PC-9 (cell line): ENCODE measurements around the gene THEMIS. TPM values are rescaled to one million over a fixed set of nuclear protein-coding genes. Genes with fewer than 3 reads are reported as not detected.

ENCODE experiments used
- BruUV-seq: library from RNA; stranded (reverse); fragments of 400-500 nt; replicated peaks from 2 replicates; lab custom pipeline; 2021; lab: Mats Ljungman, UMichigan
- CTCF ChIA-PET: fragments of 300-600 bp; sonication (Branson Sonifier 250); formaldehyde crosslinking; loops from one replicate; lab custom pipeline; 2022; ENCODE audit warnings: antibody characterized with exemption; lab: Charles Lee
- POLR2A ChIA-PET: fragments of 300-600 bp; sonication (Branson Sonifier 250); formaldehyde crosslinking; loops from one replicate; lab custom pipeline; 2022; ENCODE audit warnings: antibody characterized with exemption; ENCODE audit not compliant: unreplicated experiment; lab: Charles Lee
- DNase-seq, 2 experiments: peaks; one replicate each; pipeline versions ENCODE4 v3.0.0 to v3.0.0-alpha.2; 2015 to 2022; ENCODE audit warnings: mixed read lengths in 1 of 2
- H2AFZ ChIP-seq: fragments of 200-600 bp; sonication (generic); 2 replicates; pipeline ENCODE4 v1.8.1; 2017; ENCODE audit warnings: antibody characterized with exemption
- H3F3A ChIP-seq: fragments of 200-600 bp; sonication (generic); 2 replicates; pipeline ENCODE4 v1.8.1; 2017; ENCODE audit warnings: antibody characterized with exemption, mild to moderate bottlenecking, low read depth; ENCODE audit not compliant: insufficient read depth
- H3K27ac ChIP-seq: fragments of 200-600 bp; sonication (generic); 2 replicates; pipeline ENCODE4 v1.6.1; 2016; ENCODE audit warnings: mixed run types
- H3K27me3 ChIP-seq: fragments of 200-600 bp; sonication (generic); 2 replicates; pipeline ENCODE4 v1.6.1; 2016; ENCODE audit warnings: low read depth, mixed run types; ENCODE audit not compliant: insufficient read depth
- H3K36me3 ChIP-seq: fragments of 200-600 bp; sonication (generic); 2 replicates; pipeline ENCODE4 v1.6.1; 2016; ENCODE audit warnings: low read depth, mixed run types
- H3K4me1 ChIP-seq: fragments of 200-600 bp; sonication (generic); replicated peaks from 2 replicates; pipeline ENCODE4 v1.6.1; 2016; ENCODE audit warnings: mixed run types; ENCODE audit not compliant: insufficient read depth
- H3K4me2 ChIP-seq: fragments of 200-600 bp; sonication (generic); 2 replicates; pipeline ENCODE4 v1.6.1; 2017; ENCODE audit warnings: mixed run types
- H3K4me3 ChIP-seq: fragments of 200-600 bp; sonication (generic); 2 replicates; pipeline ENCODE4 v1.6.1; 2016; ENCODE audit warnings: mixed run types
- H3K79me2 ChIP-seq: fragments of 200-600 bp; sonication (generic); 2 replicates; pipeline ENCODE4 v1.6.1; 2017; ENCODE audit warnings: low read depth, mixed run types
- H3K9me2 ChIP-seq: fragments of 200-600 bp; sonication (generic); 2 replicates; pipeline ENCODE4 v1.8.1; 2017; ENCODE audit warnings: mild to moderate bottlenecking; ENCODE audit not compliant: insufficient read depth
- H3K9me3 ChIP-seq: fragments of 200-600 bp; sonication (generic); 2 replicates; pipeline ENCODE4 v1.8.1; 2016; ENCODE audit warnings: low read depth; ENCODE audit not compliant: insufficient read depth
- H4K20me1 ChIP-seq: fragments of 200-600 bp; sonication (generic); 2 replicates; pipeline ENCODE4 v1.8.1; 2017; ENCODE audit not compliant: insufficient read depth
- CTCF ChIP-seq: fragments of 200-600 bp; sonication (generic); conservative IDR thresholded peaks from 2 replicates; pipeline ENCODE4 v1.6.1; 2017; ENCODE audit warnings: mixed run types, antibody characterized with exemption, mild to moderate bottlenecking, moderate library complexity
- EZH2 ChIP-seq: fragments of 200-600 bp; sonication (generic); IDR thresholded peaks from 2 replicates; pipeline ENCODE4 v1.8.0; 2017; ENCODE audit warnings: antibody characterized with exemption, low read depth
- intact Hi-C: fragments of 100-400 bp; cut with micrococcal nuclease; formaldehyde crosslinking; loops from one replicate; pipeline ENCODE4 v1.10.0; 2022; ENCODE audit not compliant: unreplicated experiment
- total RNA-seq: library from RNA; stranded (reverse); gene quantifications from 2 replicates; pipeline ENCODE4 v1.2.3, GENCODE V29; 2021

The THEMIS gene
- total RNA-seq, 1 experiment from 2014 or later = not detected

GRCh38 chr6:127923135-127923534 lies 22.3 kb upstream of the THEMIS start:
- Histone ChIP-seq H3K4me1 (0 out of 2 replicates have a peak, but pooled peaks cover 7% of the 10 kb centered on the region), H3K9me3 (no peaks in the 10 kb centered on the region; the same call in 1 of the 2 replicates), H4K20me1 (no peaks in the 10 kb centered on the region), H3K27ac (no peak overlapping the region), H2AFZ (no peak overlapping the region), H3K79me2 (no peaks in the 10 kb centered on the region), H3K27me3 (no peaks in the 10 kb centered on the region), H3K36me3 (no peaks in the 10 kb centered on the region), H3K4me3 (no peak overlapping the region), H3F3A (no peaks in the 10 kb centered on the region), H3K4me2 (no peak overlapping the region), H3K9me2 (no peaks in the 10 kb centered on the region)
- CTCF ChIA-PET = no interaction called here
- DNase-seq = no peak
- POLR2A ChIA-PET = no interaction called here
- TF ChIP-seq CTCF (no peak), EZH2 (no peak)
- no TSS peak for BruUV-seq
- intact Hi-C loops = no loop called here

GRCh38 chr6:127921982-127922381 lies 21.1 kb upstream of the THEMIS start:
- ChIA-PET CTCF (interaction anchor here (0.6 kb wide), 1 partner anchor 100 kb away, joined by 4 read pairs; no protein-coding TSS in a partner anchor), POLR2A (no interaction called here)
- H3K4me1 ChIP-seq = 0 out of 2 replicates have a peak, but pooled peaks cover 7% of the 10 kb centered on the region
- H3K27ac ChIP-seq = no peak overlapping the region
- H3K4me2 ChIP-seq = no peak overlapping the region
- no peaks in the 10 kb centered on the region for H3K36me3 ChIP-seq
- no peaks in the 10 kb centered on the region for H3K79me2 ChIP-seq
- BruUV-seq = no TSS peak
- TF ChIP-seq CTCF (no peak), EZH2 (no peak)
- H2AFZ ChIP-seq = no peak overlapping the region; the same call in 1 of the 2 replicates
- H3K27me3 ChIP-seq = no peaks in the 10 kb centered on the region
- no peaks in the 10 kb centered on the region for H4K20me1 ChIP-seq
- no peaks in the 10 kb centered on the region for H3F3A ChIP-seq
- intact Hi-C loops = no loop called here
- no peak for DNase-seq
- H3K9me3 ChIP-seq = no peaks in the 10 kb centered on the region; the same call in 1 of the 2 replicates
- H3K4me3 ChIP-seq = no peak overlapping the region
- no peaks in the 10 kb centered on the region for H3K9me2 ChIP-seq

GRCh38 chr6:127920804-127921203 lies 19.9 kb upstream of the THEMIS start:
- no peak for DNase-seq
- no peaks in the 10 kb centered on the region; the same call in 1 of the 2 replicates for H3K9me3 ChIP-seq
- TF ChIP-seq CTCF (no peak), EZH2 (no peak)
- H3K27me3 ChIP-seq = no peaks in the 10 kb centered on the region
- CTCF ChIA-PET = no interaction called here
- no peaks in the 10 kb centered on the region for H3F3A ChIP-seq
- H3K79me2 ChIP-seq = no peaks in the 10 kb centered on the region
- H3K9me2 ChIP-seq = no peaks in the 10 kb centered on the region
- 0 out of 2 replicates have a peak, but pooled peaks cover 7% of the 10 kb centered on the region for H3K4me1 ChIP-seq
- no peaks in the 10 kb centered on the region for H4K20me1 ChIP-seq
- H3K27ac ChIP-seq = no peak overlapping the region
- no peak overlapping the region for H3K4me2 ChIP-seq
- no peaks in the 10 kb centered on the region for H3K36me3 ChIP-seq
- H3K4me3 ChIP-seq = no peak overlapping the region
- POLR2A ChIA-PET = no interaction called here
- no TSS peak for BruUV-seq
- no peak overlapping the region for H2AFZ ChIP-seq
- intact Hi-C loops = no loop called here
